IMR-90 (cell line): ENCODE data around the gene SULT1B1.

Source experiments
- CEBPB ChIP-seq: IDR thresholded peaks from 2 replicates; pipeline ENCODE4 v1.6.1; 2012; ENCODE audit warnings: low read depth, low read length, improper control_type of control experiment
- CHD1 ChIP-seq: IDR thresholded peaks from 2 replicates; pipeline ENCODE4 v1.6.1; 2012; ENCODE audit warnings: low read depth, low read length, improper control_type of control experiment
- CTCF ChIP-seq: conservative IDR thresholded peaks from 2 replicates; pipeline ENCODE4 v1.5.1; 2012; ENCODE audit warnings: mild to moderate bottlenecking, low read depth, low read length, improper control_type of control experiment
- FOS ChIP-seq: fragments of 150-350 bp; IDR thresholded peaks from 2 replicates; pipeline ENCODE4 v1.6.1; 2016; ENCODE audit warnings: low read depth, low read length
- MAFK ChIP-seq: IDR thresholded peaks from 2 replicates; pipeline ENCODE4 v1.6.1; 2012; ENCODE audit warnings: low read depth, low read length, improper control_type of control experiment
- MAZ ChIP-seq: IDR thresholded peaks from 2 replicates; pipeline ENCODE4 v1.6.1; 2012; ENCODE audit warnings: low read depth, mild to moderate bottlenecking, low read length, improper control_type of control experiment, moderate library complexity, borderline replicate concordance
- MXI1 ChIP-seq: IDR thresholded peaks from 2 replicates; pipeline ENCODE4 v1.6.1; 2012; ENCODE audit warnings: low read depth, mild to moderate bottlenecking, low read length, moderate library complexity, borderline replicate concordance
- POLR2A ChIP-seq: IDR thresholded peaks from 2 replicates; pipeline ENCODE4 v1.6.1; 2012; ENCODE audit warnings: mild to moderate bottlenecking, low read depth, low read length
- RAD21 ChIP-seq: IDR thresholded peaks from 2 replicates; pipeline ENCODE4 v1.6.1; 2012; ENCODE audit warnings: low read length, improper control_type of control experiment
- RCOR1 ChIP-seq: IDR thresholded peaks from 2 replicates; pipeline ENCODE4 v1.6.1; 2012; ENCODE audit warnings: mild to moderate bottlenecking, low read length, improper control_type of control experiment; ENCODE audit not compliant: insufficient replicate concordance
- RFX5 ChIP-seq: IDR thresholded peaks from 2 replicates; pipeline ENCODE4 v1.8.0; 2012; ENCODE audit warnings: low read depth, mild to moderate bottlenecking, low read length, moderate library complexity
- SMC3 ChIP-seq: fragments of 150-350 bp; IDR thresholded peaks from 2 replicates; pipeline ENCODE4 v1.6.1; 2016; ENCODE audit warnings: low read depth, mild to moderate bottlenecking, antibody characterized with exemption, low read length, moderate library complexity
- TF ChIP-seq, protein P1 (sequence below): fragments of 150-350 bp; IDR thresholded peaks from 2 replicates; pipeline ENCODE4 v1.6.1; 2017; ENCODE audit warnings: mild to moderate bottlenecking, antibody characterized with exemption, low read length, low read depth

GRCh38 chr4:69731241-69731640, 29.2 kb downstream of the SULT1B1 start:
- TF ChIP-seq CTCF (no peak), POLR2A (no peak), RFX5 (no peak), MAZ (no peak), RAD21 (no peak), RCOR1 (no peak), MXI1 (no peak), CEBPB (no peak), MAFK (no peak), CHD1 (no peak), SMC3 (no peak), FOS (no peak)
- TF ChIP-seq, protein P1, sequence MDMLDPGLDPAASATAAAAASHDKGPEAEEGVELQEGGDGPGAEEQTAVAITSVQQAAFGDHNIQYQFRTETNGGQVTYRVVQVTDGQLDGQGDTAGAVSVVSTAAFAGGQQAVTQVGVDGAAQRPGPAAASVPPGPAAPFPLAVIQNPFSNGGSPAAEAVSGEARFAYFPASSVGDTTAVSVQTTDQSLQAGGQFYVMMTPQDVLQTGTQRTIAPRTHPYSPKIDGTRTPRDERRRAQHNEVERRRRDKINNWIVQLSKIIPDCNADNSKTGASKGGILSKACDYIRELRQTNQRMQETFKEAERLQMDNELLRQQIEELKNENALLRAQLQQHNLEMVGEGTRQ, result no peak
